Measurements from ENCODE around the gene DBN1. TPM values are rescaled to one million over a fixed set of nuclear protein-coding genes. Genes with fewer than 3 reads are reported as not detected.

DBN1 gene
- total and polyA plus RNA-seq, 2 of the 8 experiments (the other 6 are each of a cell fraction or from before 2014, with no cell fraction given), result 168 to 333 TPM

DNA sequence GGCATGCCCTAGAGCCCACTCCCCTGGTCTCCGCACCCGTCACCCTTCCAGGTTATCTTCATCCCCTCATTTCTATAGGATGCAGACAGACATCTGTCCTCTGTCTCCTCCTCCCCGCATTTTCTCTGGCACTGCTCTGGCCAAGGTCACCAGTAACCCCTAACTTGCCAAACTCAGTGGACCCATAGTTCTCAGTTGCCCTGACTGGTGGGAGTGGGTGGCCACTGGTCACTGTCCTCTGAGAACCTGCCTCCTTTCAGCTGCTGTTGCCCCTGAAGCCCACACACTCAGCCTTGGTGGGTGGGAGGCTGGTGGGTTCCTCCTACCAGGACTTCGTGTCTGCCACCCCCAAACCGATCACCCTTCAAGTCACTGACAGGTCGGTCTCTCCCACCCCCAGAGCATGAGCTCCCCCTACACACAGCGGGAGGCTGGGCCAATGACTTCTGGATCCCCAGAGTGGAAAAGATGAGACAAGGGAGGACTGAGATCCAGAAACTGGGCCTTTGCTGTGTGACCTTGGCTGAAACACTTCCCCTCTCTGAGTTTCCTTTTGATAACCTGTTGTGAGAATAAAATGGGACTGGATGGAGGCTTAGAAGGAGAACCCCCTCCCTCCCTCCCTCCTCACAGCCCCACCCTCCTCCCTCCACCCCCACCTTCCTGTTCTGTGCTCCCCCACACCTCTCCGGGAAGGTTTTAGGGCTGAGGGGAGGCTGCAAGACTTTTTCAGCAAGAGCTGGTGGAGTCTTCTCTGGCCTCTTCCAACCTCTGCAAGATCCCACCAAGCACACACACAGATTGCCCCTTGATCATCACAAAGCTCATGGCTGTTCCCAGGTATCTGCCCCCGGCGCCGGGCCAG, 2.4 kb upstream of the DBN1 start:
- peaks cover under 1 to 14% (median 5%) of the 10 kb centered on the region in 4 experiments; a peak in 4 of 8 replicates for H3K36me3 ChIP-seq (ENCODE audit: control insufficient read depth in 2 of 4, insufficient read depth in 4 of 4, low read length in 3 of 4)
- H3K27me3 ChIP-seq (replicated peaks in 1 of 4; ENCODE audit: control insufficient read depth in 3 of 4, extremely low read depth in 1 of 4, insufficient read depth in 3 of 4, low read length in 3 of 4), result no peaks in the 10 kb centered on the region
- no peak overlapping the region for H3K18ac ChIP-seq (ENCODE audit: extremely low read depth, low read length)
- CTCF ChIA-PET (ENCODE audit: partially characterized antibody), result interaction anchor here (0.8 to 10.4 kb wide), 7 partner anchors 16 to 166 kb away, joined by 3 to 162 read pairs (median 11); partner anchors contain the start of gene PDLIM7
- no peaks in the 10 kb centered on the region for H3K9me3 ChIP-seq (ENCODE audit: insufficient read depth in 2 of 2, low read depth in 1 of 2, low read length in 1 of 2)
- H3K9ac ChIP-seq (replicated peaks in 1 of 4; ENCODE audit: extremely low read depth in 1 of 4, low read depth in 3 of 4, low read length in 3 of 4), result no peak overlapping the region
- peaks cover 4% of the 10 kb centered on the region for H3K79me1 ChIP-seq (ENCODE audit: low read depth, low read length)
- H3K23ac ChIP-seq (ENCODE audit: insufficient read length), result no peak overlapping the region
- 0 out of 2 replicates have a peak overlapping the region, but pooled peaks have one; percentile 81 for H2BK15ac ChIP-seq (ENCODE audit: low read length)
- no peak for FAIRE-seq
- H4K5ac ChIP-seq (ENCODE audit: insufficient read length, low read depth, low read length), result no peak overlapping the region
- no peak overlapping the region for H2BK5ac ChIP-seq (ENCODE audit: low read depth, low read length)
- no peak overlapping the region for H2AFZ ChIP-seq (ENCODE audit: low read length)
- no peak overlapping the region for H3K4me3 ChIP-seq (ENCODE audit: extremely low read depth in 1 of 4, insufficient read depth in 2 of 4, low read depth in 3 of 4, low read length in 4 of 4)
- H2BK20ac ChIP-seq (ENCODE audit: low read length), result no peak overlapping the region
- peak overlapping the region; percentile 31; the same call in 1 of the 2 replicates for H4K8ac ChIP-seq (ENCODE audit: extremely low read depth, insufficient read depth, low read length)
- peaks cover 3% of the 10 kb centered on the region for H3K23me2 ChIP-seq (ENCODE audit: low read depth, low read length)
- TF ChIP-seq RFX5 (IDR thresholded peaks at IDR 0.05; ENCODE audit: borderline replicate concordance, low read depth, low read length) (no peak), TEAD4 (IDR thresholded peaks at IDR 0.05; ENCODE audit: low read depth, low read length) (no peak), JUN (IDR thresholded peaks at IDR 0.05; ENCODE audit: low read depth, low read length) (no peak), SP2 (IDR thresholded peaks at IDR 0.05; ENCODE audit: low read length) (no peak), CREB1 (IDR thresholded peaks at IDR 0.05) (no peak)
- TF ChIP-seq, protein P1, sequence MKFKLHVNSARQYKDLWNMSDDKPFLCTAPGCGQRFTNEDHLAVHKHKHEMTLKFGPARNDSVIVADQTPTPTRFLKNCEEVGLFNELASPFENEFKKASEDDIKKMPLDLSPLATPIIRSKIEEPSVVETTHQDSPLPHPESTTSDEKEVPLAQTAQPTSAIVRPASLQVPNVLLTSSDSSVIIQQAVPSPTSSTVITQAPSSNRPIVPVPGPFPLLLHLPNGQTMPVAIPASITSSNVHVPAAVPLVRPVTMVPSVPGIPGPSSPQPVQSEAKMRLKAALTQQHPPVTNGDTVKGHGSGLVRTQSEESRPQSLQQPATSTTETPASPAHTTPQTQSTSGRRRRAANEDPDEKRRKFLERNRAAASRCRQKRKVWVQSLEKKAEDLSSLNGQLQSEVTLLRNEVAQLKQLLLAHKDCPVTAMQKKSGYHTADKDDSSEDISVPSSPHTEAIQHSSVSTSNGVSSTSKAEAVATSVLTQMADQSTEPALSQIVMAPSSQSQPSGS (IDR thresholded peaks at IDR 0.05; ENCODE audit: low read length), result no peak
- POLR2A ChIA-PET (ENCODE audit: partially characterized antibody), result interaction anchor here (0.6 to 67.5 kb wide), 3 partner anchors 4 to 45 kb away, joined by 3 to 3349 read pairs (median 3349); partner anchors contain the start of genes DBN1, DOK3, PDLIM7 and PRR7
- no peak overlapping the region for H3K14ac ChIP-seq (ENCODE audit: insufficient read length)
- no peak overlapping the region for H2BK120ac ChIP-seq (replicated peaks; ENCODE audit: low read depth, low read length)
- no peak overlapping the region for H3K4me2 ChIP-seq (ENCODE audit: insufficient read depth in 1 of 2, low read depth in 2 of 2, low read length in 2 of 2)
- H4K20me1 ChIP-seq (replicated peaks in 1 of 2; ENCODE audit: control insufficient read depth in 1 of 2, insufficient read depth in 2 of 2, low read length in 2 of 2), result peaks cover 7 to 12% of the 10 kb centered on the region in 2 experiments
- H4K91ac ChIP-seq (replicated peaks; ENCODE audit: insufficient read length, low read length), result no peak overlapping the region
- DNase-seq (ENCODE audit: low read depth in 1 of 2, low spot score in 2 of 2), result no peak
- H3K4ac ChIP-seq (replicated peaks; ENCODE audit: insufficient read length, low read depth, low read length), result no peak overlapping the region
- H3K4me1 ChIP-seq (replicated peaks in 1 of 4; ENCODE audit: control insufficient read depth in 3 of 4, insufficient read depth in 4 of 4, low read length in 3 of 4), result peaks cover 11 to 32% (median 26%) of the 10 kb centered on the region in 4 experiments
- peaks cover 14 to 19% of the 10 kb centered on the region in 2 experiments for H3K79me2 ChIP-seq (ENCODE audit: control insufficient read depth in 1 of 2, insufficient read depth in 2 of 2, low read length in 2 of 2)
- H2AK5ac ChIP-seq (ENCODE audit: low read depth, low read length), result no peak overlapping the region
- H3K56ac ChIP-seq (replicated peaks; ENCODE audit: insufficient read length, low read depth, low read length), result no peak overlapping the region
- H2BK12ac ChIP-seq (ENCODE audit: low read depth, low read length), result peak overlapping the region; percentile 27; the same call in 1 of the 2 replicates
- no peak overlapping the region; the same call in 1 of the 2 replicates for H3K27ac ChIP-seq (ENCODE audit: low read depth, low read length)
- 82% methylated on average over 11 of the region's 11 CpGs; no CpG with 5 or more reads in 1 of the 2 experiments for WGBS, 2 experiments (ENCODE audit: extremely low coverage in 1 of 2, insufficient coverage in 1 of 2, insufficient read length in 1 of 2, insufficient replicate concordance in 2 of 2, low coverage in 1 of 2, low lambda C conversion rate in 2 of 2, missing lambda C conversion rate in 1 of 2)
